Gastrocnemius medialis (tissue), 4 donors: ENCODE measurements around the gene SORCS1. TPM values are rescaled to one million over a fixed set of nuclear protein-coding genes. Genes with fewer than 3 reads are reported as not detected.

Experiments used
- ATAC-seq, 2 donors: fragments of 150-250 bp; one replicate each; pipeline ENCODE4 v1.9.1; 2016
- DNase-seq, 2 donors: peaks; one replicate each; pipeline ENCODE4 v3.0.0-alpha.2; 2019
- H3K27ac ChIP-seq, 4 donors: fragments of 200-600 bp; sonication (generic); 1 replicate in 1 of 4; 2 replicates in 3 of 4; pipeline ENCODE4 v1.5.1; 2016 to 2018; ENCODE audit warnings: mild to moderate bottlenecking in 2 of 4, moderate library complexity in 1 of 4
- H3K27me3 ChIP-seq, 3 donors: fragments of 200-600 bp; sonication (generic) in 2 of 3; 1 replicate in 1 of 3; 2 replicates in 2 of 3; pipeline versions ENCODE4 v1.5.1 to v1.6.0; 2016 to 2019; ENCODE audit warnings: mild to moderate bottlenecking in 1 of 3, moderate library complexity in 1 of 3
- H3K36me3 ChIP-seq, 2 donors: fragments of 200-600 bp; sonication (generic) in 1 of 2; one replicate each; pipeline ENCODE4 v1.5.1; 2017 to 2018
- H3K4me1 ChIP-seq, 2 donors: fragments of 200-600 bp; sonication (generic) in 1 of 2; one replicate each; pipeline ENCODE4 v1.5.1; 2016 to 2017; ENCODE audit warnings: mild to moderate bottlenecking in 2 of 2
- H3K4me3 ChIP-seq, 4 donors: fragments of 200-600 bp; sonication (generic) in 3 of 4; 1 replicate in 1 of 4; 2 replicates in 3 of 4; pipeline ENCODE4 v1.5.1; 2016 to 2019; ENCODE audit warnings: mild to moderate bottlenecking in 2 of 4
- H3K9me3 ChIP-seq, 3 donors: fragments of 200-600 bp; sonication (generic) in 2 of 3; 1 replicate in 1 of 3; 2 replicates in 2 of 3; pipeline ENCODE4 v1.5.1; 2016 to 2019
- POLR2A ChIP-seq, 2 donors: fragments of 450-650 bp; IDR thresholded peaks; one replicate each; pipeline ENCODE4 v1.6.1; 2017; ENCODE audit warnings: antibody characterized with exemption in 2 of 2, mild to moderate bottlenecking in 2 of 2, moderate library complexity in 2 of 2
- in situ Hi-C, 4 donors: fragments of 200-750 bp; cut with MboI; loops; one replicate each; pipeline versions ENCODE4 v1.15.0 to v1.8.0; 2017; ENCODE audit warnings: low sequenced_read_pairs in 4 of 4
- intact Hi-C: fragments of 100-400 bp; cut with DNase I; formaldehyde crosslinking; loops from one replicate; pipeline ENCODE4 v1.15.1; 2023; ENCODE audit warnings: low total_unique reads
- total RNA-seq, 4 donors: library from RNA; depleted of rRNA; stranded (reverse); fragments of >200 nt; gene quantifications; one replicate each; pipeline versions ENCODE4 v1.1.0 to v1.2.3, GENCODE V29; 2016
- TF ChIP-seq, protein P1 (sequence below), 5 experiments: fragments of 450-650 bp in 3 of 5; fragments of 200-600 bp in 2 of 5; sonication (generic) in 2 of 5; IDR thresholded peaks in 4 of 5; conservative IDR thresholded peaks in 1 of 5; 1 replicate in 4 of 5; 2 replicates in 1 of 5; pipeline ENCODE4 v1.5.1; 2016 to 2019; ENCODE audit warnings: antibody characterized with exemption in 5 of 5, mild to moderate bottlenecking in 3 of 5, moderate library complexity in 3 of 5

SORCS1 gene
- total RNA-seq, 4 donors from 2014 or later, result 0.02 to 0.36 (median 0.24) TPM; not detected in 1

DNA sequence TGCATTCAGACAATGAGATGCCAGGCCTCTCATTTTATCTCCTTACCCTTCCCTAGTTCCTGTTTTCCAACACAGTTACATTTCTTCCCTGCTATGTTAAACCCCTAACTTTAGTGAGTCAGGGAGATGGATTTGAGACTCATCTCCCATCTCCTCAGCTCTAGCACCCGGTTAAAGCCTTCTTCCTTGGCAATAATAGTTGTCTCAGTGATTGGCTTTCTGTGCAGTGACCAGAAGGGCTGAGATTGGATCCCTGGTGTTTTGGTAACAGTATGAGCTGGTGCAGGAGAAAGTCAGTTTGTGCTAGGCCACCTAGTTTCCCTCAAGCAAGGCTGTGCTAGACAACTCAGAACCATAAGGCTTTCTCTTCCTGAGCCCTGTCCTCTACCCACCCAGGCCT, 212.5 kb downstream of the SORCS1 start:
- ATAC-seq (no peak), DNase-seq (no peak)
- Histone ChIP-seq H3K9me3 (no peaks in the 10 kb centered on the region), H3K36me3 (no peaks in the 10 kb centered on the region), H3K4me1 (no peaks in the 10 kb centered on the region), H3K4me3 (no peak overlapping the region), H3K27me3 (no peaks in the 10 kb centered on the region), H3K27ac (no peak overlapping the region)
- TF ChIP-seq, protein P1, sequence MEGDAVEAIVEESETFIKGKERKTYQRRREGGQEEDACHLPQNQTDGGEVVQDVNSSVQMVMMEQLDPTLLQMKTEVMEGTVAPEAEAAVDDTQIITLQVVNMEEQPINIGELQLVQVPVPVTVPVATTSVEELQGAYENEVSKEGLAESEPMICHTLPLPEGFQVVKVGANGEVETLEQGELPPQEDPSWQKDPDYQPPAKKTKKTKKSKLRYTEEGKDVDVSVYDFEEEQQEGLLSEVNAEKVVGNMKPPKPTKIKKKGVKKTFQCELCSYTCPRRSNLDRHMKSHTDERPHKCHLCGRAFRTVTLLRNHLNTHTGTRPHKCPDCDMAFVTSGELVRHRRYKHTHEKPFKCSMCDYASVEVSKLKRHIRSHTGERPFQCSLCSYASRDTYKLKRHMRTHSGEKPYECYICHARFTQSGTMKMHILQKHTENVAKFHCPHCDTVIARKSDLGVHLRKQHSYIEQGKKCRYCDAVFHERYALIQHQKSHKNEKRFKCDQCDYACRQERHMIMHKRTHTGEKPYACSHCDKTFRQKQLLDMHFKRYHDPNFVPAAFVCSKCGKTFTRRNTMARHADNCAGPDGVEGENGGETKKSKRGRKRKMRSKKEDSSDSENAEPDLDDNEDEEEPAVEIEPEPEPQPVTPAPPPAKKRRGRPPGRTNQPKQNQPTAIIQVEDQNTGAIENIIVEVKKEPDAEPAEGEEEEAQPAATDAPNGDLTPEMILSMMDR (IDR thresholded peaks at IDR 0.05 in 4 of 5, conservative IDR thresholded peaks at IDR 0.05 in 1 of 5), result no peak
- TF ChIP-seq POLR2A (IDR thresholded peaks at IDR 0.05), result no peak
- intact Hi-C loops (no loop called here), in situ Hi-C loops (loop anchor here in 1 of 4 donors (25.0 kb wide), 1 partner anchor 110 kb away; no protein-coding TSS in a partner anchor)

DNA sequence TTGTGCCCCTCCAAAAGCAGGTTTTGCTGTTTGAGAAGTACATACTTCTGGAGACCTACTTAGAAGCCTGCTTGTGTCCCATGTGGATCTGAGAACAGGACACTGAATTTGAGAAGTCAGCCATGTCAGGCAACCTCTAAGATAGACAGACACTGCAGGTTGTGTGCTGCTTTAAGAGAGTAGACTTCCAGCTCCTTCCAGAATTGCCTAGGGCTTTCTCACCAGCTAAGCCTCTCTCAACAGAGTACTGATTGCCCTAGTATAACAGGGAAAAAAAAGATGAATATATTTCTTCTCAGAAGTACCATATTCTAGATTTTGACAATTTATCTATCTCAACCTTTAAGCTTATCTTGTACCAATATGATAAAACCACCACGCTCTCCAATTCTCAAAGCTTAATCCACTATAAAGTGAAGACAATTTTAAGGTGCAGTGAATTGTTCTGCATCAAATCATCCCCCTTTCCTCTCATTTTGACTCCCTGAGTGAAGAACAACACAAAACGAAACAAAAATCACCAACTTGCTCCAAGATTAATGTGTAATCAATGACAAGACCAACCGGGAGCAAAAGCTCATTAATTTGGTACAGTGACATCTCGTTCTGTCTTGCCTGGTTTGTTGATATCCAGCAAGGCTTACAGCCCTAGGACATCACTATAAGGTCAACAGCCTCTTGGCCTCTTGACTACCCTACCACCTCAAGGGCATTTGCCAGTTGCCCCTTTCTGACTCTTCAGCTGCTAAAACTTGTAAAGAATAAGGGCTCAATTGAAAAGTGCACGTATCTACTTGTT, 214.6 kb downstream of the SORCS1 start:
- H3K4me1 ChIP-seq, result no peaks in the 10 kb centered on the region
- H3K4me3 ChIP-seq, result no peak overlapping the region
- H3K27me3 ChIP-seq, result no peaks in the 10 kb centered on the region
- H3K9me3 ChIP-seq, result no peaks in the 10 kb centered on the region
- no peak for ATAC-seq
- no peaks in the 10 kb centered on the region for H3K36me3 ChIP-seq
- intact Hi-C loops, result no loop called here
- H3K27ac ChIP-seq, result no peak overlapping the region
- TF ChIP-seq, protein P1 (IDR thresholded peaks at IDR 0.05 in 4 of 5, conservative IDR thresholded peaks at IDR 0.05 in 1 of 5), result no peak
- no peak for TF ChIP-seq POLR2A (IDR thresholded peaks at IDR 0.05)
- in situ Hi-C loops, result loop anchor here in 1 of 4 donors (25.0 kb wide), 1 partner anchor 112 kb away; no protein-coding TSS in a partner anchor
- DNase-seq, result no peak

DNA sequence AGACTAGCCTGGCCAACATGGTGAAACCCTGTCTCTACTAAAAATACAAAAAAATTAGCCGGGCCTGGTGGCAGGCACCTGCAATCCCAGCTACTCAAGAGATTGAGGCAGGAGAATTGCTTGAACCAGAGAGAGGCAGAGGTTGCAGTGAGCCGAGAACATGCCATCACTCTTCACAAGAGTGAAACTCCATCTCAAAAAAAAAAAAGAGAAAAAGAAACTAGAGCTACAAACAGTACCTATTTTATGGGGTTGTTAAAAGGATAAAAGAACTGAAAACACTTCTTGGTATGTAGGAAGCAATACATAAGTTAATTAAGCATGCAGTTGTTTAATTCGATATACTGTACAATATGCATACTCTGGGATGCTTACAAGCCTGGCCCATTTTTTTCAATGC, 216.9 kb downstream of the SORCS1 start:
- TF ChIP-seq POLR2A (IDR thresholded peaks at IDR 0.05), result no peak
- TF ChIP-seq, protein P1 (IDR thresholded peaks at IDR 0.05 in 4 of 5, conservative IDR thresholded peaks at IDR 0.05 in 1 of 5), result no peak
- H3K4me1 ChIP-seq, result no peaks in the 10 kb centered on the region
- no peak for ATAC-seq
- DNase-seq, result no peak
- no peak overlapping the region for H3K4me3 ChIP-seq
- H3K36me3 ChIP-seq, result no peaks in the 10 kb centered on the region
- intact Hi-C loops, result no loop called here
- in situ Hi-C loops, result no loop called here
- no peak overlapping the region for H3K27ac ChIP-seq
- no peaks in the 10 kb centered on the region for H3K9me3 ChIP-seq
- no peaks in the 10 kb centered on the region for H3K27me3 ChIP-seq

- no peak for TF ChIP-seq POLR2A (IDR thresholded peaks at IDR 0.05)
- TF ChIP-seq, protein P1 (IDR thresholded peaks at IDR 0.05 in 4 of 5, conservative IDR thresholded peaks at IDR 0.05 in 1 of 5), result no peak
- in situ Hi-C loops (no loop called here), intact Hi-C loops (no loop called here)
- Histone ChIP-seq H3K9me3 (no peaks in the 10 kb centered on the region), H3K36me3 (no peaks in the 10 kb centered on the region), H3K27me3 (no peaks in the 10 kb centered on the region), H3K4me1 (no peaks in the 10 kb centered on the region), H3K27ac (no peak overlapping the region), H3K4me3 (no peak overlapping the region)
- ATAC-seq (no peak), DNase-seq (peak in 1 of 2 donors; percentile 21)
Measured at GRCh38 chr10:106942035-106942662, 222.4 kb downstream of the SORCS1 start.
